ENCODE measurements around the gene PLD6.

The PLD6 gene

DNA sequence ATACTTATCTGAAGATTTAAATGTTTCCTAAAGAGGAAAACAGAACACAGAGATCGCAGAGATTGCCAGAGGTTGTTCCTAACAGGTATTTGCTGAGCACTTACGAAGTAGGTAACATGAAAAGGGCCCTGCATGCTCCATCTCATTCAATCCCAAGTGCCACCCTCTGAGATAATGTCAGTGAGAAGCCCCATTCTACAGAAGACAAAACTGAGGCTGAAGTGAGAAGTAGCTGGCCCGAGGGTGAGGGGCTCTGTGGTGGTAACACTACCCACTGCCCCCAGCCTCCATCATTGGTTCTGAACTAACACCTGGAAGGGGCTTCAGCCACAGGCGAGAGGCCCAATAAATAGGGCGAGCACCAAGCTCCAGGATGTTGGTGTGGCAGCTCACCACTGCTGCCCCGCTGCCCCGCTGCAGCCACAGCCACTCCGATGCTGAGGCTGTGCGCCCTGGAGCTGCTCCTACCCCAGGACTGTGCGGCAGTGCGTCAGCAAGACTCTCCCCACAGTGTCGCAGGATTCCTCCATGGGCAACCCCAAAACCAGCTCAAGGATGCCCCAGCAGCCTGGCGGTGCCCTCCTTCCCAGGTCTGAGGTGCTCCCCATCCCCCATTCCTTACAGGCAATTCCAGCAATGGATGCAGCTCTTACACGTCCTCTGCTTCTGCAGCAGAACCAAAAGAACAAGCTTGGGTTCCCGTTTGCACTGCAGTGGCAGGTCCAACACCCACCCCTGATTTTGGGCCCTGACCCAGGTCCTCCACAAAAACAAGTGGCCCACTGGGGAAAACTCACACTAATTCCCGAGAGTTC lies 20.5 kb upstream of the PLD6 start:
- DNase-seq: no peak

- no peak for DNase-seq
Observed at GRCh38 chr17:17225901-17226300, 19.8 kb upstream of the PLD6 start.

DNA sequence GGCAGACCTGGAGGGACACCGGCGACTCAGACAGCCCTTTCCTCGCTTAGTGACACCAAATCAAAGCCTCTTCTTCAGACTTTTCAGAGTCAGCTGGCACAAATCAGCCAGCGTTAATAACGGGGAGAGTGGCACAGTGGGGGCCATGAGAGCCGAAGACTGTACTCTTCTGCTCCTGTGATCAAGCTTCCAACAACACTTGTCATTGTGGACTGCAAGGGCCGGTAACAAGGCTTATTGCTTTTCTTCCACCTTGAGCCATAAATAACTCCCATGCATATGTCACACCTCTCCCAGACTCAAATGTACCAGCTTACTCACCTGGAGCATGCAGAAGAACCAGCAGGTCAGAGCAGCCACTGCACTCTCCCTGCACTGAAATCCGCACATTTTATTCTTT lies 18.0 kb upstream of the PLD6 start:
- DNase-seq: no peak

- DNase-seq: no peak
Observed at GRCh38 chr17:17223736-17224135, 17.6 kb upstream of the PLD6 start.

DNA sequence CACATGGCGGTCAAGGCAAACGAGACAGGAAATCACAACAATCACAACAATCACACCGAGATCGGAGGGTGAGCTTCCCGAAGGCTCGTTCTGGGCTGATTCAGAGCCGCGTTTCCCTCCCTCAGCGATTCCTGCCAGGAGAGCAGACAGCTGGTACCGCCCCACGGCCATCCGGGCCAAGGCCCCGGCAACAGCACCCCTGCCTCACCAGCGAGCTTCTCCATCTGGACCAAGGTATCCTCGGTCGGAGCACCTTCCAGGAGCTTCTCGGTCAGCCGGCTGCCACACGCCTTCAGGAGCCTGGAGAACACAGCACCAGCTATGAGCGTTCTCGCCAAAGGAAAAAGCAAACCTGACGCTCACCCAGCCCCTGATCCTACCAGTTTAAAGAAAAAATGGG lies 15.2 kb upstream of the PLD6 start:
- DNase-seq: no peak

GRCh38 chr17:17220529-17220928 lies 14.4 kb upstream of the PLD6 start:
- no peak for DNase-seq

- DNase-seq: no peak
Observed at GRCh38 chr17:17217995-17218394, 11.9 kb upstream of the PLD6 start.

DNA sequence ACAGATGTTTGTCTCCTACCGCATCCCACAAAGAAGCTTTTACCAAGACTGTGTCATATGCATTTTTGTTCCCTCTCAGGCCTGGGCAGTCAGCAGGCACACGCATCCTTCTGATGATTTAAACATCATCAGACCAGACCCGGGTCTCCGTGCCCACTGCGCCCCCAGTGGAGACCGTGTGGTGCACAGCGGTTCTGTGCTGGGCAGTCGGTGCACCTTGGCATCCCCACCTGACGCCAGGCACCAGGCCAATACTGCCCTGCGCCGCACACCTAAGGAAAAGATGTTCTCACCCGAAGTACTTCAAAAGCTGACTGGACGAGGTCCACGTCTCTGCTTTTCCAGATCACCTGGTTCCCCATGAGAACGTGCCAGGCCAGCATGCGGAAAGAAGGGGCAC lies 10.6 kb upstream of the PLD6 start:
- DNase-seq: no peak

DNA sequence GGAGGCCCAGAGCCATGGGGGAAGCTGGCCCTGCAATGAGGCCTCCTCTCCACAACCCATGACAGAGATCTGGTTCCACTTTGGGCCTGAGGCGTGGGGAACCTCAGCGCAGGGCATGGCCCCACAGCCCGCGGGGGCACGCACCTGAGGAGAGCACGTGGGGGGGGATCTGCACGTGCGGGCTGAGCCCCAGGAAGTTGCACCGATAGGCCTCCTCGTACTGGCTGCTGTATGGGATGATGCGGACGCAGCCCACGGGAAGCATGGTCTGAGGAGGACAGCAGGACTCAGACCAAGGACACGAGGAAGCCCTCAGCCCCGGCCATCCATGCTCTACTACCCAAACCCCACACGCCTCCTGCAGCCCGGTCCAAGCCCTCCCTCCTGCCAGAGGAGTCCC lies 10.1 kb upstream of the PLD6 start:
- DNase-seq: no peak

GRCh38 chr17:17215575-17215974 lies 9.4 kb upstream of the PLD6 start:
- DNase-seq: no peak

- no peak for DNase-seq
Observed at GRCh38 chr17:17214646-17215436, 8.7 kb upstream of the PLD6 start.

DNA sequence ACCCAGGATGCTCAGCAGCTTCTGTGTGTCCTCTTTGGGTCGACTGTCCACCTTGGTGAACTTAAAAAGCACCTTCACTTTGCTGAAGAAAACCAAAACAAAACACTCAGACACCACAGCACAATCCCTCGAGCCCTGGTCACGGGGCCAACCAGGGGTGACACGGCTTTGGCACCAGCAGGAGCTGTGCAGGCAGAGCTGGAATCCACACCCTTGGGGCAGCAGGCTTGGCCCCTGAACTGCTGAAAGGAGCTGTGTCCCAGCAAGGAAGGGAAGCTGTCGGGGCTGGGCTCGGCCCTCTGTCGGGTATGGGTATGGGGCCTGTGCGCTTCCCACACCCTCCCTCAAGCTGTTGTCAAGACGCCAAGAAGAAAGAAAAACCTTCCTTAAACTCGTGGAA lies 7.6 kb upstream of the PLD6 start:
- DNase-seq: no peak

- no peak for DNase-seq
Observed at GRCh38 chr17:17207998-17208397, 1.9 kb upstream of the PLD6 start.

DNA sequence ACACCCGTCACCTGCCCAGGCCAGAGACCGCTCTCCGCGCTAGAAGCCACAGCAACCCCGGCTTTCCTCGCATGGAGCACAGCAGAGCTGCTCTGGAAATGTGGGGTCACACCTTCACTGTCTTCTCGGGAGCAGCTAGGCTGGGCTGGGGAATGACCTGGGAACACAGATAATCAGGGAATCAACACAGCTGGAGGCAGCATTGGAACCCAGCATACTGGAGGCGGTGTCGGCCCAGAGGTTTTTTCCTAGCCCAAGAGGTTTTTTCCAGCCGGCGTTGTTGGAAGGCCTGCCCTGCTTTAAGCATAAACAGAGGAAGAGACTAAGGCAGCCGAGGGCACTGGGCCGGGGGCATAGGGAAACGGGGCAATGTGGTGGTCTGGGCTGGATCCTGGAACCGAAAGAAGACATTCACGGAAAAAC lies 791 bp upstream of the PLD6 start:
- DNase-seq: no peak

- DNase-seq: no peak
Observed at GRCh38 chr17:17205368-17206123, 587 bp downstream of the PLD6 start.

- DNase-seq: no peak
Observed at GRCh38 chr17:17204635-17205231, 1.4 kb downstream of the PLD6 start.

DNA sequence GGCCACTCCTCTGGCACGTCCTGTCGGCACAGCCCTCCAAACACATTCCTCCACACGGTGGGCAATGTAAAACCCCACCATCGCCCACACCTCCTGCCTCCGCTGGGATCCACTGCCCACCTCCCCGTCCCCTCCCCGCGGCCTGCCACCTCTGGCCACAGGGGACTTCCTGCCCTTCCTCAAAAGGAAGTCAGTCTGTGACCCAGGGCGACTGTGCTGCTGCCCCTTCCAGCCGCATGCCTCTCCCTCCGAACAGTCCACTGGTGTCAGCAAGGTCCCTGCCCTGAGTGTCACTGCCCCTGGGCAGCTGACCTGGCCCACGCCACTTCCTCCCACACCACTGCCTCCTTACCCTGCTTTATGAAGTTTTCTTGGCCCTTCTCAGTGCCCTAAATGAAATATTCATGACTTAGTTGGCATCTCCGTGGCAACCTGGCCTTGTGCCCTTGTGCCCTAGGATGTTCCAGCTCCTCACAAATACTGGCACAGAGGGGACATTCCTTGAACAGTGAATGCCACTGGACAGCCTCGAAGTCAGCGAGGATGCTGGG lies 2.0 kb downstream of the PLD6 start:
- DNase-seq: no peak

DNA sequence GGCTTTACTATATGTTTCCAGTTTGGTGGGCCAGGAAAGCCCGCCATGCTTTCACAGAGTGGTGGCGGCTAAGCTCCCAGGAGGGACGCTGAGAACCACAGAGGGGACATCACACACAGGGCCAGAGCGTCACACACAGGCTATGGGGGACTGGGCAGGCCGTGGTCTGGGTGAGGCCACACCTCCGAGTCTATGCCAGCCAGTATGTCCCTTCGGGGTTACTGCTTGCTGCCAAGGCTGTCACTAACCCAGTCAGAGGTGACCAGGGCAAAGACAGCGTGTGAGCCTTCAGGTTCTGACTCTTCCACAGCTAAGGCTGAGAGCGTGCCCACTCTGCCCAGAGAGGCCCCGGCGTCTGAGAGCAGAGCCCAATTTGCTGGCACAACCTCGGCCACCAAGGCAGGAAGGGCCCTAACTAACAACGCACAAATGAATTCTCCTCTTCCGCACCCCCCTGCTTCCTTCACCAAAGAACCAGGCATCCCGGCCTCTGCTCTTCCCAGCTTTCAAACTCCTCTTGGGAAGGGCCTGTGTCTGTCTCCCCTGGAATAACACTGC lies 2.9 kb downstream of the PLD6 start:
- no peak for DNase-seq

GRCh38 chr17:17201907-17202306 lies 4.2 kb downstream of the PLD6 start:
- no peak for DNase-seq

- no peak for DNase-seq
Observed at GRCh38 chr17:17201271-17201670, 4.9 kb downstream of the PLD6 start.

GRCh38 chr17:17200831-17201230 lies 5.3 kb downstream of the PLD6 start:
- DNase-seq: no peak

GRCh38 chr17:17200311-17200710 lies 5.8 kb downstream of the PLD6 start:
- no peak for DNase-seq

DNA sequence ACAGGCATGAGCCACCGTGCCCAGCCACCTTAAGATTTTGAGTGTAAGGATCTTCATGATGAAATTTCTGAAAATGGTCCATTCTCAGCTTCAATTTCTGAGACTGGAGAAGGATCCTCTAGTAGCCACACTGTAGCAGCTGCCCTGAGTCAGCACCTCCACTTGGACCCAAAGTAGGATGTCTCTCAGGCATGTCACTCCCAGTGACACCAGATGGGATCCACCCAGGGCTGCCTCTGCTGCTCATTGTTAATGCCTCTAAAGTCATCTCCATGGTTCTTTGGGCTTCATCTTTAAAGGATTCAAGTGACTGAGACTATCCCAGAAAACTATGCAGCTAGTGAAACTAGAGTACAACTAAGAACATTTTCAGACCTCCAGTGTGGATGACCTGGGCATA lies 7.9 kb downstream of the PLD6 start:
- DNase-seq: no peak
